SIG-M5 (cell line): ENCODE measurements around the gene SLAIN1.

Source experiments
- DNase-seq: peaks from one replicate; lab custom pipeline; 2025; lab: John Stamatoyannopoulos, UW

SLAIN1 gene

DNA sequence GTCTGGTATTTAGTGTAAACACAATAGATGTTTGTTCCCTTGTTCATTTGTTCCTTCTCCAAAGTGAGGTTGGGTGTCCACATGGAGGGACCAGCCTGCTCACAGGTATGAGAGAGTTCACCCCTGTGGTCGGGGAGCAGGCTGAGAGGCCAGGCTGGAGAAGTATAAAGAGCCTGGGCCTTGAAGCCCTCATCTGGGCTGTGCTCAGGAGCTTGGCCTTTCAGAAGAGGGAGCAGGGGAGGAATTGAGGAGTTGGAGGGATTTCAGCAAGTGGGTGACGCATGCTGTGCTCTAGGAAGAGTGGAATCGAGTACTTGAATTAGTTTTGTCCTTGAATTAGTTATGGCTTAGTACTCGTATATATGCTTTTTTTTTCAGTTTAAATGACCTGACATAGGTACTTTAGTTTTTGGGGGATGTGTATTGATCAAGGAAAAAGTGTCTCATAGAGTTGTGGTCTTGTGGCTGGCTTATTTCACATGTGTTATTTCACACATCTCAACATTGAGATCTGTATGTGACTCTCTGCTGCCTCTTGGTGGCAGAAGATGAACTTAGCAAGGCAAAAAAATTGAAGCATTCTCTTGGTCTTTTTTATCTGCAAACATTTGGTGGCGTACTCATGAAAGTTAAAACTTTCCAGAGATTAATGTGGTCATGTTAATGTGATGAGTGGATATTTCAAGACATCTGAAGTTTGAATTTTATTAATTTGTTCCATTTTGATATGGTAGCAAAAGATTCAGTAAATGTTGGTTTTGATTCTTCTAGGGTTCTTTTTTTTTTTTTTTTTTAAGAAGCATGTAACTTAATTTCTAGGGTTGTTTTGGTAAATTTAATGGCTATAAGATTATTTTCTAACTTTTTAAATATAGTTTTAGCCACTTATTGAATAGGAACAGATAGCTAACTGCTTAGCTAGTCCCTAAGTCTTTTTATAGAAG lies 54.3 kb downstream of the SLAIN1 start:
- no peak for DNase-seq

DNA sequence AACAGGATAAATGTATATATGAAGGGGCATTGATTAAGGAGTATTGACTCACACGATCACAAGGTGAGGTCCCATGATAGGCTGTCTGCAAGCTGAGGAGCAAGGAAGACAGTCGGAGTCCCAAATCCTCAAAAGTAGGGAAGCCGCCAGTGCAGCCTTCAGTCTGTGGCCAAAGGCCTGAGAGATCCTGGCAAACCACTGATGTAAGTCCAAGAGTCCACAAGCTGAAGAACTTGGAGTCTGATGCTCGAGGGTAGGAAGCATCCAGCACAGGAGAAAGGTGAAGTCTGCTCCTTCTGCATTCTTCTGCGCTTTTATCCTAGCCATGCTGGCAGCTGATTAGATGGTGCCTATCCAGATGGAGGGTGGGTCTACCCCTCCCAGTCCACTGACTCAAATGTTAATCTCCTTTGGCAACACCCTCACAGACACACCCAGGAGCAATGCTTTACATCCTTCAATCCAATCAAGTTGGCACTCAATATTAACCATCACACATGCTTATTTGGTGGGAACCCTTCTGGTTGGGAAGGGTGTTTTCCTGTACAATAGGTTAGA lies 55.1 kb downstream of the SLAIN1 start:
- no peak for DNase-seq

DNA sequence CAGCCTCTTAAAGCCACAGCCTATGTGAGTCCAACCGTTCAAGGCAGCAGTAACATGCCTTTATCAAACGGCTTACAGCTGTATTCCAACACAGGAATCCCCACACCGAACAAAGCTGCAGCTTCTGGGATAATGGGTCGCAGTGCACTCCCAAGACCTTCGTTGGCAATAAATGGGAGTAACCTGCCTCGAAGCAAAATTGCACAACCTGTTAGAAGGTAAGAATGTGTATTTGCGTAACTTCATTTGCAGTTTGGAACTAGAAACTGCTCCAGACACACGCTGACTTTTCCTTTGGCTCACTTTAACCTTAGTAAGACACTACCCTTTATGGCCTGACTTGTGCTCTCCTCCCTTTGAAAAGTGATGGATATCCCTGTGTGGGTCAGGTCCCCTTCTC lies 63.4 kb downstream of the SLAIN1 start:
- DNase-seq: no peak

DNA sequence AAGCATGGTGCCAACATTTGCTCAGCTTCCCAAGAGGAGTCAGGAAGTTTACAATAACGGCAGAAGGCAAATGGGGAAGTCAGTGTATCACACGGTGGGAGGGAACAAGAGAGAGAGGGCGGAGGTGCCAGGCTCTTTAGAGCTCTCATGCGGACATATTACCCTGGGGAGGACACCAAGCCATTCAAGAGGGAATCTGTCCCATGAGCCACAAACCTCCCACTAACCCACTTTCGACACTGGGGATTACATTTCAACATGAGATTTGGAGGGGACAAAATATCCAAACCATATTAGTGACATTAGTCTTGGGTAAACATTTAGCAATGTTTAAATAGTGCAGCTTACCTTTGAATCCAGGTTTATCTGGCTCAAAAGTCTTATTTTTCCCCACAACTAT lies 69.9 kb downstream of the SLAIN1 start:
- no peak for DNase-seq

DNA sequence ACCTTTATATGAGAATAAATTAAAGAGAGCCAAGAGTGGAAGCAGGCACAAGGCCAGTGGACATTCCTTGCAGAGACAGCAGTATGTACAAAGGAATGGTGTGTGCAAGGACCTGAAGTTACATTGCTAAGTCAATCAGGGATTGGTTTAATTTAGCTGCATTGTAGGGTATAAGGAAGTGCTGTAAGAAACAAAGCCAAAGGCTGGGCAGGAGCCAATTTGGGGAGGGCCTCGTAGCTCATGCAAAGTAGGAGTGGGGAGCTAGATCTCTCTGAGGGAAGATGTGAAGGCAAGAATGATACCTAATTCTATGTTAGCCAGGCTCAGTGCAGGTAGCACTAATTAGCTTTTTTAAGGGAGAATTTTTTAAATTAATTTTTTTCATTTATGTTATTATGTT lies 76.7 kb downstream of the SLAIN1 start:
- no peak for DNase-seq

- no peak for DNase-seq
Observed at GRCh38 chr13:77776704-77777103, 79.2 kb downstream of the SLAIN1 start.

- DNase-seq: peak; percentile 62
Observed at GRCh38 chr13:77779552-77780272, 82.2 kb downstream of the SLAIN1 start.

- no peak for DNase-seq
Observed at GRCh38 chr13:77781808-77782207, 84.3 kb downstream of the SLAIN1 start.

- DNase-seq: no peak
Observed at GRCh38 chr13:77784515-77784914, 87.0 kb downstream of the SLAIN1 start.

DNA sequence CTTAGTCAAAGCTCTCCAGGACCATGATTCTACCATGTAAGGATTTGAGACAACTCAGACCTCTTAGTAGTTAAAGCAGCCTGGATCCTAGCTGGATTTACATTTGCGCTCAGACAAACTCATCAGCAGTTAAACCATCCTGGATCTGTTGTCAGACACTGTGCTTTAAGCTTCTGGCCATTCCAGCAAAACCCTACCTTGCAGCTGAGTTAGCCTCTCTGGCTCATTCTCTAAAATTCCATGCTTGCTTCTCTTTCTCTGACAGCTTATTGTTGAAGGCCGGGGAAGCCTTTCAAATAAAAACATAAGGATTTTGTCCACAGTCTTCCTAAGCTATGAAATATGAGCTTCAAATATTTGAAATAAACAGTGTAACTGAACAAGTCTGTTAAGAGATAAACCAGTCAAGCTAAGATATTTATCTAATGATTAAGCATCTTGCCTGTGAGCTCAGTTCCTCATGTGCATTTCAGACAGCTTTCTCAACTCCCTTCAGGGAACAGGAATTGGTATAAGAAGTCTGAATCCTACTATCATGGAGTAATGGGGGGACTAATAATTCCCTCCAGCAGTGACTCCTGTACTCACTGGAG lies 89.3 kb downstream of the SLAIN1 start:
- no peak for DNase-seq

DNA sequence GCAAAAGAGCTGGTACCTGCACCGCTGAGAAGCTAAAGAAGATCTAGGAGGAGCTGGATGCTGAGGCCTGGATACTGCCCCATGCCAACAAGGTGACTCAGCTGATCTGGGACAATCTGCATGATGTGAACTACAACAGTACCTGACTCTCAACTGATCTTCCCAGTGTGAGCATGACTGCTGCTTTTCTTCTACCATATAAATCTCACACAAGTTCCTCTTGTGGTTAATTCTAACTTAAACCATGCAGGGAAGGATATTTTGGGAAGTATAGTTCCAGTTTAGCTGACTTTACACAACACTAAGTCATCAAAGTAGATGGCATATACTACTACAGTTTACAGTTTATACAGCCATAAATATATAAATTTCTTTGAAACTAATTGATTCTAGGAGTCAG lies 91.9 kb downstream of the SLAIN1 start:
- DNase-seq: no peak

- DNase-seq: no peak
Observed at GRCh38 chr13:77800219-77800618, 102.7 kb downstream of the SLAIN1 start.

- no peak for DNase-seq
Observed at GRCh38 chr13:77806518-77806917, 109.0 kb downstream of the SLAIN1 start.

- no peak for DNase-seq
Observed at GRCh38 chr13:77807431-77808135, 110.1 kb downstream of the SLAIN1 start.

DNA sequence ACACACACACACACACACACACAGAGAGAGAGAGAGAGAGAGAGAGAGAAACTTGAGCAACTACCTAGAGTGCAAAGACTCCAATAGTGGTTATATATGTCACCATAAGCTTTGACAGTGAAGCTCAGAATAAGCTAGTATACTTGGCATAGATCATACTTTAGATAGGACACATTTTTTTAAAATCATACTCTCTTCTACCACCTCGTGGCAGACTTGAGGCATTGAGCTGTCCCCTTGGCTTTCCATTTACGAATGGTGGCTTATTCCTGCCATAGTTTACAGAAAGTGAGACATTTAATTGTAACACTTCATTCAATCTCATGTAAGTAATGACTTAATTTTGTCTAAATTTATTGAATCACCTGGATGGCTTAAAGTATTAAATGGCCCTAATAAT lies 112.9 kb downstream of the SLAIN1 start:
- no peak for DNase-seq

DNA sequence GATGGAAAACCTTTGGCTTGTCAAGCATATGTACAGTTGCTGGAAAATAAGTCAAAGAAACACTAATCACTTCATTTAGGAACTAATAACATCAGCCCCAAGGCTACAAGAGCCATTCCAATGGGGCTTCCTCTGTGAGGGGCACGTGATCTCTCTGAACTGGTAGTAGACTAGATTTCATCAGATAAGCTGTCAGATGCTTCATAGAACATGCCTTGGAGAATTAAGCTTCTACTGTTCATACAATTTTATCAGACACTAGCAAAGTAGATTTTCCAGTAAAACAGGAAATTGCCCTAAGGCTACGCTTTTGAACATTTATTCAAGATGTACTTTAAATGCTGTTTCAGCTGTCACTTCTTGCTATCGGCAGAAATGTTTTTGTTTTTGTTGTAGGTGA lies 113.4 kb downstream of the SLAIN1 start:
- DNase-seq: no peak

GRCh38 chr13:77811381-77811780 lies 113.9 kb downstream of the SLAIN1 start:
- DNase-seq: no peak

- no peak for DNase-seq
Observed at GRCh38 chr13:77811981-77812380, 114.5 kb downstream of the SLAIN1 start.
